Astrocyte (in vitro differentiated cells and primary cell): ENCODE data around the gene SLIT3.

ENCODE experiments used
- EZH2 ChIP-seq: IDR thresholded peaks from 2 replicates; pipeline ENCODE4 v1.6.1; 2012; ENCODE audit warnings: mild to moderate bottlenecking, low read length, inconsistent platforms; ENCODE audit not compliant: insufficient read depth
- TF ChIP-seq, protein P1 (sequence below): IDR thresholded peaks from 2 replicates; pipeline ENCODE4 v1.5.1; 2011; ENCODE audit warnings: low read depth, mild to moderate bottlenecking, inconsistent platforms, low read length, moderate library complexity; ENCODE audit not compliant: insufficient read depth

DNA sequence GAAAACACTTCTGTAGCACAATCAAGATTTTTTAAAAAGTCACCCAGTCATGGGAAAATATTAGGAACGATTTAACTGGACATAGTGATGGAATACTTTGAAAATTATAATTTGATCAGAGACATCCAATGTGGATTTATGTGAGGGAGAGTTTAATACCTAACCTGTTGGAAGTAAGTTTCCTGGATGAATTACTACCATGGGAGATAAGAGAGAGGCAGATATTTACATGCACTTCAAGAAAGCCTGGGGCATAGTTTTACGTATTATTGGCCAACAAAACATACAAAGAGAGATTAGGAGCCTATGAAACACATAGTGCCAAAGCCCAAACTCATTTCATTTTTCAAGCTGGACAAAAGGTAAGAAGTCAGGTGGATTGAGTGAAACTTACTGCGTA, 336.8 kb downstream of the SLIT3 start:
- TF ChIP-seq, protein P1, sequence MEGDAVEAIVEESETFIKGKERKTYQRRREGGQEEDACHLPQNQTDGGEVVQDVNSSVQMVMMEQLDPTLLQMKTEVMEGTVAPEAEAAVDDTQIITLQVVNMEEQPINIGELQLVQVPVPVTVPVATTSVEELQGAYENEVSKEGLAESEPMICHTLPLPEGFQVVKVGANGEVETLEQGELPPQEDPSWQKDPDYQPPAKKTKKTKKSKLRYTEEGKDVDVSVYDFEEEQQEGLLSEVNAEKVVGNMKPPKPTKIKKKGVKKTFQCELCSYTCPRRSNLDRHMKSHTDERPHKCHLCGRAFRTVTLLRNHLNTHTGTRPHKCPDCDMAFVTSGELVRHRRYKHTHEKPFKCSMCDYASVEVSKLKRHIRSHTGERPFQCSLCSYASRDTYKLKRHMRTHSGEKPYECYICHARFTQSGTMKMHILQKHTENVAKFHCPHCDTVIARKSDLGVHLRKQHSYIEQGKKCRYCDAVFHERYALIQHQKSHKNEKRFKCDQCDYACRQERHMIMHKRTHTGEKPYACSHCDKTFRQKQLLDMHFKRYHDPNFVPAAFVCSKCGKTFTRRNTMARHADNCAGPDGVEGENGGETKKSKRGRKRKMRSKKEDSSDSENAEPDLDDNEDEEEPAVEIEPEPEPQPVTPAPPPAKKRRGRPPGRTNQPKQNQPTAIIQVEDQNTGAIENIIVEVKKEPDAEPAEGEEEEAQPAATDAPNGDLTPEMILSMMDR, result no peak
- no peak for TF ChIP-seq EZH2
